GM12878 (cell line): Measurements from ENCODE around the gene NDUFAF5. TPM values are rescaled to one million over a fixed set of nuclear protein-coding genes. Genes with fewer than 3 reads are reported as not detected.

Experiments
- BCL3 ChIP-seq: IDR thresholded peaks from 2 replicates; pipeline ENCODE4 v1.6.1; 2011; ENCODE audit warnings: borderline replicate concordance, low read depth, mild to moderate bottlenecking, moderate library complexity, low read length; ENCODE audit not compliant: insufficient read depth, poor library complexity, severe bottlenecking
- BCLAF1 ChIP-seq: fragments of 450-650 bp; IDR thresholded peaks from 2 replicates; pipeline ENCODE4 v1.6.1; 2017; ENCODE audit warnings: antibody characterized with exemption, mild to moderate bottlenecking, moderate library complexity
- BRCA1 ChIP-seq: IDR thresholded peaks from 2 replicates; pipeline ENCODE4 v1.6.1; 2011; ENCODE audit warnings: low read depth, low read length, improper control_type of control experiment
- CHD1 ChIP-seq: IDR thresholded peaks from 2 replicates; pipeline ENCODE4 v1.6.1; 2012; ENCODE audit warnings: low read depth, low read length, improper control_type of control experiment
- DPF2 ChIP-seq: fragments of 450-650 bp; IDR thresholded peaks from 2 replicates; pipeline ENCODE4 v1.6.1; 2017; ENCODE audit warnings: mild to moderate bottlenecking
- E4F1 ChIP-seq: fragments of 450-650 bp; IDR thresholded peaks from 2 replicates; pipeline ENCODE4 v1.6.1; 2018; ENCODE audit warnings: borderline replicate concordance, mild to moderate bottlenecking; ENCODE audit not compliant: partially characterized antibody
- FOXK2 ChIP-seq: fragments of 450-650 bp; IDR thresholded peaks from 2 replicates; pipeline ENCODE4 v1.6.1; 2017; ENCODE audit warnings: mild to moderate bottlenecking, moderate library complexity
- LARP7 ChIP-seq: fragments of 450-650 bp; IDR thresholded peaks from 2 replicates; pipeline ENCODE4 v1.6.1; 2017; ENCODE audit warnings: mild to moderate bottlenecking
- NR2C2 ChIP-seq: IDR thresholded peaks from 2 replicates; pipeline ENCODE4 v1.6.1; 2011; ENCODE audit warnings: borderline replicate concordance, low read depth; ENCODE audit not compliant: control insufficient read depth, insufficient read length
- PKNOX1 ChIP-seq: fragments of 450-650 bp; IDR thresholded peaks from 2 replicates; pipeline ENCODE4 v1.6.1; 2016; ENCODE audit warnings: mild to moderate bottlenecking
- SIN3A ChIP-seq: IDR thresholded peaks from 2 replicates; pipeline ENCODE4 v1.6.1; 2012; ENCODE audit warnings: low read depth, low read length, improper control_type of control experiment
- TARDBP ChIP-seq: IDR thresholded peaks from 2 replicates; pipeline ENCODE4 v1.6.1; 2016; ENCODE audit warnings: borderline replicate concordance
- WRNIP1 ChIP-seq: IDR thresholded peaks from 2 replicates; pipeline ENCODE4 v1.6.1; 2011; ENCODE audit warnings: low read depth, low read length, improper control_type of control experiment, borderline replicate concordance
- ZNF274 ChIP-seq: IDR thresholded peaks from one replicate; pipeline ENCODE4 v1.8.0; 2011; ENCODE audit not compliant: insufficient read length, insufficient read depth
- ZNF592 ChIP-seq: fragments of 450-650 bp; IDR thresholded peaks from 2 replicates; pipeline ENCODE4 v1.6.1; 2017; ENCODE audit warnings: mild to moderate bottlenecking, moderate library complexity
- polyA plus RNA-seq, 11 experiments: library from polyadenylated mRNA; depleted of rRNA in 4 of 11; unstranded in 6 of 11; stranded (reverse) in 5 of 11; fragments of >200 nt; fragmentation: Nextera tagmentation in 4 of 11; fragmentation: Illumina TruSeq in 1 of 11; extraction: Ambion mirVana in 4 of 11; extraction: Trizol in 1 of 11; gene quantifications; 1 replicate in 1 of 11; 2 replicates in 10 of 11; pipeline versions ENCODE4 v1.2.1 to v1.2.3, GENCODE V29; 2011 to 2016; ENCODE audit warnings: inconsistent platforms in 2 of 11, missing spikeins in 2 of 11, low read depth in 1 of 11
- total RNA-seq, 4 experiments: library from RNA; depleted of rRNA in 3 of 4; stranded (reverse); fragments of >200 nt in 3 of 4; fragmentation: Illumina TruSeq in 1 of 4; extraction: Trizol in 1 of 4; gene quantifications; 2 replicates each; pipeline versions ENCODE4 v1.2.1 to v1.2.3, GENCODE V29; 2013 to 2021

Gene NDUFAF5
- total and polyA plus RNA-seq, 10 of the 15 experiments (the other 5 are each of a cell fraction or from before 2014, with no cell fraction given), result 15.6 to 36.9 (median 28.0) TPM

GRCh38 chr20:13784893-13785715 lies at the start of gene NDUFAF5, which contains the start of gene ESF1 (continued):
- peak; percentile 76; the same call in 1 of the 2 replicates for TF ChIP-seq TARDBP
- TF ChIP-seq BCLAF1, result no peak
- TF ChIP-seq BCL3, result no peak
- TF ChIP-seq FOXK2, result peak; percentile 69; the same call in 1 of the 2 replicates
- TF ChIP-seq CHD1, result no peak
- no peak for TF ChIP-seq ZNF274
- peak; percentile 93 for TF ChIP-seq SIN3A
- TF ChIP-seq BRCA1, result no peak
- peak; percentile 82 for TF ChIP-seq LARP7
- TF ChIP-seq DPF2, result no peak
- no peak for TF ChIP-seq WRNIP1
- peak; percentile 27; the same call in 1 of the 2 replicates for TF ChIP-seq PKNOX1
- TF ChIP-seq ZNF592, result no peak
- no peak for TF ChIP-seq E4F1
- no peak for TF ChIP-seq NR2C2
